Erythroblast (primary cell): ENCODE measurements around the gene SLC2A13.

ENCODE experiments used
- GATA1 ChIP-seq: IDR thresholded peaks from 2 replicates; pipeline ENCODE4 v1.6.1; 2011; ENCODE audit warnings: low read depth, mild to moderate bottlenecking, control low read depth, low read length, moderate library complexity
- POLR2A ChIP-seq: IDR thresholded peaks from 2 replicates; pipeline ENCODE4 v1.6.1; 2011; ENCODE audit warnings: mild to moderate bottlenecking, low read length

- TF ChIP-seq POLR2A (peak; percentile 54), GATA1 (no peak)
Observed at GRCh38 chr12:40105515-40106201, at the start of gene SLC2A13.
